Measurements from ENCODE around the gene TTYH1.
"Not testable (repeated sequence)": the region's sequence is repeated elsewhere in the genome, so short reads cannot be mapped to it uniquely, and the experiment has no call there.

The TTYH1 gene

GRCh38 chr19:54433697-54434096 is 18.4 kb downstream of the TTYH1 start:
- peaks cover 10% of the 10 kb centered on the region for H3K27me3 ChIP-seq (ENCODE audit: insufficient read depth, low read length)
- peaks cover 15% of the 10 kb centered on the region; the same call in 1 of the 2 replicates for H3K4me1 ChIP-seq (ENCODE audit: insufficient read depth, low read length)
- H3K9me3 ChIP-seq (ENCODE audit: insufficient read depth, low read depth, low read length): no peaks in the 10 kb centered on the region
- no peak overlapping the region for H3K27ac ChIP-seq (ENCODE audit: low read length)
- H3K36me3 ChIP-seq (ENCODE audit: insufficient read depth, low read depth, low read length): peaks cover 3% of the 10 kb centered on the region; the same call in 1 of the 2 replicates
- H3K9ac ChIP-seq (ENCODE audit: low read depth, low read length): no peak overlapping the region
- no peak overlapping the region for H3K4me3 ChIP-seq (ENCODE audit: low read length)

- H3K9ac ChIP-seq (ENCODE audit: low read depth, low read length): no peak overlapping the region
- H3K27me3 ChIP-seq (ENCODE audit: insufficient read depth, low read length): peaks cover 6% of the 10 kb centered on the region
- H3K4me1 ChIP-seq (ENCODE audit: insufficient read depth, low read length): peaks cover 15% of the 10 kb centered on the region; the same call in 1 of the 2 replicates
- no peak overlapping the region for H3K4me3 ChIP-seq (ENCODE audit: low read length)
- H3K9me3 ChIP-seq (ENCODE audit: insufficient read depth, low read depth, low read length): no peaks in the 10 kb centered on the region
- H3K27ac ChIP-seq (ENCODE audit: low read length): no peak overlapping the region
- peaks cover 3% of the 10 kb centered on the region; the same call in 1 of the 2 replicates for H3K36me3 ChIP-seq (ENCODE audit: insufficient read depth, low read depth, low read length)
Measured at GRCh38 chr19:54434112-54434872, 19.0 kb downstream of the TTYH1 start.

- no peak overlapping the region for H3K27ac ChIP-seq (ENCODE audit: low read length)
- H3K9ac ChIP-seq (ENCODE audit: low read depth, low read length): no peak overlapping the region
- no peaks in the 10 kb centered on the region for H3K9me3 ChIP-seq (ENCODE audit: insufficient read depth, low read depth, low read length)
- H3K27me3 ChIP-seq (ENCODE audit: insufficient read depth, low read length): peaks cover 6% of the 10 kb centered on the region
- peaks cover 15% of the 10 kb centered on the region; the same call in 1 of the 2 replicates for H3K4me1 ChIP-seq (ENCODE audit: insufficient read depth, low read length)
- no peak overlapping the region for H3K4me3 ChIP-seq (ENCODE audit: low read length)
- peaks cover 3% of the 10 kb centered on the region; the same call in 1 of the 2 replicates for H3K36me3 ChIP-seq (ENCODE audit: insufficient read depth, low read depth, low read length)
Measured at GRCh38 chr19:54434873-54435214, 19.6 kb downstream of the TTYH1 start.

GRCh38 chr19:54435551-54436016 is 20.3 kb downstream of the TTYH1 start:
- Histone ChIP-seq H3K4me3 (ENCODE audit: low read length) (peak overlapping the region; percentile 30; the same call in 1 of the 2 replicates), H3K4me1 (ENCODE audit: insufficient read depth, low read length) (peaks cover 15% of the 10 kb centered on the region; the same call in 1 of the 2 replicates), H3K9ac (ENCODE audit: low read depth, low read length) (no peak overlapping the region), H3K36me3 (ENCODE audit: insufficient read depth, low read depth, low read length) (peaks cover 3% of the 10 kb centered on the region; the same call in 1 of the 2 replicates), H3K27ac (ENCODE audit: low read length) (no peak overlapping the region), H3K27me3 (ENCODE audit: insufficient read depth, low read length) (peaks cover 6% of the 10 kb centered on the region; the same call in 1 of the 2 replicates), H3K9me3 (ENCODE audit: insufficient read depth, low read depth, low read length) (no peaks in the 10 kb centered on the region)

- H3K27me3 ChIP-seq (ENCODE audit: insufficient read depth, low read length): peaks cover 6% of the 10 kb centered on the region; the same call in 1 of the 2 replicates
- H3K9ac ChIP-seq (ENCODE audit: low read depth, low read length): peak overlapping the region; percentile 45; the same call in 1 of the 2 replicates
- H3K4me1 ChIP-seq (ENCODE audit: insufficient read depth, low read length): peaks cover 15% of the 10 kb centered on the region; the same call in 1 of the 2 replicates
- H3K27ac ChIP-seq (ENCODE audit: low read length): no peak overlapping the region
- H3K4me3 ChIP-seq (ENCODE audit: low read length): peak overlapping the region; percentile 43; the same call in 1 of the 2 replicates
- peaks cover 3% of the 10 kb centered on the region; the same call in 1 of the 2 replicates for H3K36me3 ChIP-seq (ENCODE audit: insufficient read depth, low read depth, low read length)
- no peaks in the 10 kb centered on the region for H3K9me3 ChIP-seq (ENCODE audit: insufficient read depth, low read depth, low read length)
Measured at GRCh38 chr19:54436031-54436523, 20.8 kb downstream of the TTYH1 start.

GRCh38 chr19:54436628-54437252 is 21.5 kb downstream of the TTYH1 start:
- Histone ChIP-seq H3K36me3 (ENCODE audit: insufficient read depth, low read depth, low read length) (peaks cover 3% of the 10 kb centered on the region; the same call in 1 of the 2 replicates), H3K9ac (ENCODE audit: low read depth, low read length) (peak overlapping the region; percentile 45; the same call in 1 of the 2 replicates)

GRCh38 chr19:54439174-54439851 is 24.0 kb downstream of the TTYH1 start:
- Histone ChIP-seq H3K9me3 (ENCODE audit: insufficient read depth, low read depth, low read length) (no peaks in the 10 kb centered on the region), H3K9ac (ENCODE audit: low read depth, low read length) (no peak overlapping the region), H3K4me1 (ENCODE audit: insufficient read depth, low read length) (peaks cover 15% of the 10 kb centered on the region; the same call in 1 of the 2 replicates), H3K27me3 (ENCODE audit: insufficient read depth, low read length) (peaks cover 4% of the 10 kb centered on the region; the same call in 1 of the 2 replicates), H3K36me3 (ENCODE audit: insufficient read depth, low read depth, low read length) (0 out of 2 replicates have a peak, but pooled peaks cover 7% of the 10 kb centered on the region), H3K4me3 (ENCODE audit: low read length) (no peak overlapping the region), H3K27ac (ENCODE audit: low read length) (no peak overlapping the region)

More at GRCh38 chr19:54436628-54437252, 21.5 kb downstream of the TTYH1 start:
- Histone ChIP-seq H3K27me3 (ENCODE audit: insufficient read depth, low read length) (peaks cover 6% of the 10 kb centered on the region; the same call in 1 of the 2 replicates), H3K4me3 (ENCODE audit: low read length) (peak overlapping the region; percentile 43; the same call in 1 of the 2 replicates), H3K9me3 (ENCODE audit: insufficient read depth, low read depth, low read length) (no peaks in the 10 kb centered on the region), H3K27ac (ENCODE audit: low read length) (no peak overlapping the region), H3K4me1 (ENCODE audit: insufficient read depth, low read length) (peaks cover 15% of the 10 kb centered on the region; the same call in 1 of the 2 replicates)

GRCh38 chr19:54440641-54441040 is 25.4 kb downstream of the TTYH1 start:
- no peaks in the 10 kb centered on the region for H3K27me3 ChIP-seq (ENCODE audit: insufficient read depth, low read length)
- no peak overlapping the region for H3K9ac ChIP-seq (ENCODE audit: low read depth, low read length)
- H3K4me3 ChIP-seq (ENCODE audit: low read length): no peak overlapping the region
- no peak overlapping the region for H3K27ac ChIP-seq (ENCODE audit: low read length)
- peaks cover 9% of the 10 kb centered on the region; the same call in 1 of the 2 replicates for H3K4me1 ChIP-seq (ENCODE audit: insufficient read depth, low read length)
- H3K9me3 ChIP-seq (ENCODE audit: insufficient read depth, low read depth, low read length): no peaks in the 10 kb centered on the region
- peaks cover 16% of the 10 kb centered on the region for H3K36me3 ChIP-seq (ENCODE audit: insufficient read depth, low read depth, low read length)

GRCh38 chr19:54444737-54445136 is 29.5 kb downstream of the TTYH1 start:
- no peaks in the 10 kb centered on the region for H3K27me3 ChIP-seq (ENCODE audit: insufficient read depth, low read length)
- H3K27ac ChIP-seq (ENCODE audit: low read length): no peak overlapping the region
- no peak overlapping the region for H3K9ac ChIP-seq (ENCODE audit: low read depth, low read length)
- H3K36me3 ChIP-seq (ENCODE audit: insufficient read depth, low read depth, low read length): peaks cover 20% of the 10 kb centered on the region
- H3K4me1 ChIP-seq (ENCODE audit: insufficient read depth, low read length): no peaks in the 10 kb centered on the region
- no peak overlapping the region for H3K4me3 ChIP-seq (ENCODE audit: low read length)
- H3K9me3 ChIP-seq (ENCODE audit: insufficient read depth, low read depth, low read length): no peaks in the 10 kb centered on the region

GRCh38 chr19:54446349-54446748 is 31.1 kb downstream of the TTYH1 start:
- not testable (repeated sequence) for H3K27me3 ChIP-seq (ENCODE audit: insufficient read depth, low read length); H3K4me1 ChIP-seq (ENCODE audit: insufficient read depth, low read length); H3K9me3 ChIP-seq (ENCODE audit: insufficient read depth, low read depth, low read length); H3K27ac ChIP-seq (ENCODE audit: low read length); H3K9ac ChIP-seq (ENCODE audit: low read depth, low read length); H3K4me3 ChIP-seq (ENCODE audit: low read length)
- peaks cover 25% of the 10 kb centered on the region for H3K36me3 ChIP-seq (ENCODE audit: insufficient read depth, low read depth, low read length)

Data from iPS-20b (cell line).